Endothelial cell of umbilical vein (primary cell): ENCODE results near the gene CASK.

Source experiments
- CTCF ChIP-seq, 2 donors: IDR thresholded peaks; 1 replicate in 1 of 2; 2 replicates in 1 of 2; pipeline ENCODE4 v1.5.1; 2011; ENCODE audit warnings: low read length in 2 of 2, mild to moderate bottlenecking in 2 of 2, moderate library complexity in 2 of 2, control low read depth in 1 of 2, inconsistent platforms in 1 of 2, low read depth in 1 of 2; ENCODE audit not compliant: insufficient read depth in 1 of 2; ENCODE audit errors: extremely low read depth in 1 of 2
- EZH2 ChIP-seq: IDR thresholded peaks from 2 replicates; pipeline ENCODE4 v1.6.1; 2012; ENCODE audit warnings: borderline replicate concordance, low read depth, mild to moderate bottlenecking, moderate library complexity, low read length, inconsistent platforms; ENCODE audit not compliant: severe bottlenecking
- FOS ChIP-seq: IDR thresholded peaks from 2 replicates; pipeline ENCODE4 v1.6.1; 2011; ENCODE audit warnings: mild to moderate bottlenecking, low read length, moderate library complexity, borderline replicate concordance; ENCODE audit not compliant: insufficient read depth
- JUN ChIP-seq: IDR thresholded peaks from 2 replicates; pipeline ENCODE4 v1.6.1; 2011; ENCODE audit warnings: borderline replicate concordance, low read depth; ENCODE audit not compliant: insufficient read length, insufficient read depth
- MAX ChIP-seq: IDR thresholded peaks from 2 replicates; pipeline ENCODE4 v1.6.1; 2011; ENCODE audit not compliant: insufficient read depth, insufficient read length
- MYC ChIP-seq: IDR thresholded peaks from one replicate; pipeline ENCODE4 v1.6.1; 2011; ENCODE audit warnings: mild to moderate bottlenecking, low read depth, low read length
- POLR2A ChIP-seq: IDR thresholded peaks from 2 replicates; pipeline ENCODE4 v1.6.1; 2012; ENCODE audit warnings: low read depth, mild to moderate bottlenecking, control low read depth, low read length
- POLR2AphosphoS5 ChIP-seq: IDR thresholded peaks from 2 replicates; pipeline ENCODE4 v1.6.1; 2012; ENCODE audit warnings: low read depth, mild to moderate bottlenecking, control low read depth, low read length, moderate library complexity; ENCODE audit not compliant: insufficient read depth

GRCh38 chrX:41686788-41687187, 236.6 kb downstream of the CASK start:
- TF ChIP-seq MAX (no peak), EZH2 (no peak), POLR2A (no peak), CTCF (IDR thresholded peaks at IDR 0.05; ENCODE audit: extremely low read depth in 1 of 2, insufficient read depth in 1 of 2, low read depth in 1 of 2, low read length in 2 of 2) (no peak), JUN (no peak), POLR2AphosphoS5 (no peak), FOS (no peak), MYC (no peak)
